NCI-H1105 treated with DMSO at 0.1 percent for 48 hours (cell line): ENCODE measurements around the gene APRT.
"Not testable (repeated sequence)": the region's sequence is repeated elsewhere in the genome, so short reads cannot be mapped to it uniquely, and the experiment has no call there.

Experiments used
- DNase-seq: peaks from one replicate; lab custom pipeline; 2025; lab: John Stamatoyannopoulos, UW

Gene APRT

DNA sequence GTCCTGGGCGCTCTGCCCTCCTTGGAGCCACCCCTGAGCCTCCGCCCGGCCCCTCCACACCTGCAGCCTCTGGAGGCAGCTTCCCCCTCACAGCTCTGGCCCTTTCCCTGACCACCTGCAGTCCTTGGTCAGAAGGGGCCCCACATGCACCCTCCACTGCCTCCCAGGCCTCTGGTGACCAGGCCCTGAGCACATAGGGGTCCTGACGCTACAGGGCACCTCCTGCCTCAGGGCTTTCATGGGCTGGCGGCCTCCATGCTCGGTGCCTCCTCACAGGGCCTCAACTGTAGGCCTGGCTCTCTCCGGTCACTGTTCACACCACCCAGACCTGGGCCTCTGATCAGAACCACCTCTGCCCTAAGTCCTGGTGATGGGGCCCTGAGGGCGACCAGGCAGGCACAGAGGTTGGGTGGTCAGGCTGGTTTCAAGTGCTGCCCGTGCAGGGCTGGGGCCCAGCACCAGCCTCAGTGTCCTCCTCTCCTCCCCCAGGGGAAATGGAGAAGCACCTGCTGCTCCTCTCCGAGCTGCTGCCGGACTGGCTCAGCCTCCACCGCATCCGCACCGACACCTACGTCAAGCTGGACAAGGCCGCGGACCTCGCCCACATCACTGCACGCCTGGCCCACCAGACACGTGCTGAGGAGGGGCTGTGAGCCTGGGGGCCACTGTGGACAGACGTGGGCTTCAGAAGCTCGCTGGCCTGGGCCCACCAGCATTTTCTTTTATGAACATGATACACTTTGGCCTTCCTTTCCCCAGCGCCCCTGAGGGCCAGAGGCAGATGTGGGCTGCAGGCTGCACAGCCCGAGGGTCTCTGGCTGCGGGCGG, 3.9 kb downstream of the APRT start:
- no peak for DNase-seq

DNA sequence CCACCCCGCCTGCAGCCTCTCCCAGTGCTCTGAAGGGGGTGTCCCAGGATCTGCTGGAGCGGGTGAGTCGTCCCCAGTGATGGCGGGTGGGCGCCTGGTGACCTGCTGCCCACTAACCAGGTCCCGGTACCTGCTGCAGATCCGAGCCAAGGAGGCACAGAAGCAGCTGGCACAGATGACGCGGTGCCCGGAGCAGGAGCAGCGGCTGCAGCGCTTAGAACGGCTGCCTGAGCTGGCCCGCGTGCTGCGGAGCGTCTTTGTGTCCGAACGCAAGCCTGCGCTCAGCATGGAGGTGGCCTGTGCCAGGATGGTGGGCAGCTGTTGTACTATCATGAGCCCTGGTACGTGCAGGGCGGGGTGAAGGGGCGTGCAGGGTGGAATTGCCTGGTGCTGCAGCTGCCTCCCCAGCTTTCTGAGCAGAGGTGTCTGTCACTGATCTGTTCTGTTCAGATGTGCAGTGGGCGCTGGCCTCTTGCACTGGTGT, 4.5 kb downstream of the APRT start:
- DNase-seq: no peak

DNA sequence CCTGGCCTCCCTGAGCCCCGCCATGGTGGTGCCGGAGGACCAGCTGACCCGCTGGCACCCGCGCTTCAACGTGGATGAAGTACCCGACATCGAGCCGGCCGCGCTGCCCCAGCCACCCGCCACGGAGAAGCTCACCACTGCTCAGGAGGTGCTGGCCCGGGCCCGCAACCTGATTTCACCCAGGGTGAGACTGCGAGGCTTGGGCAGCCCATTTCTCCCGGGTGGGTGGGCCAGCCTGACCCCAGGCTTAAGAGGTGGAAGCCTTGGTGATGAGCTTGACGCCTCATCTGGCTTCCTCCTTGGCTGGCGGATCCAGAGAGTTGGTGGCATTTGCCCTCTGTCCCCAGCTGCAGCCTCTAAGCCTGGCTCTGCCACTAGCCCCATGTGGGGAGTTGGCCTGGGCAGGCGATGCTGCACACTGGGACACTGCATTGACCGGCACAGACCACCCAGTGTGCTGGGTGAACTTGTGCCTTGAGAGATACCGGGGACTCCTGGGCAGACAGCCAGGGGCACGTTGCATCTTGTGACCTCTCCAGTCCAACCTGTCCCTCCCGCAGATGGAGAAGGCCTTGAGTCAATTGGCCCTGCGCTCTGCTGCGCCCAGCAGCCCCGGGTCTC, 5.1 kb downstream of the APRT start:
- no peak for DNase-seq

DNA sequence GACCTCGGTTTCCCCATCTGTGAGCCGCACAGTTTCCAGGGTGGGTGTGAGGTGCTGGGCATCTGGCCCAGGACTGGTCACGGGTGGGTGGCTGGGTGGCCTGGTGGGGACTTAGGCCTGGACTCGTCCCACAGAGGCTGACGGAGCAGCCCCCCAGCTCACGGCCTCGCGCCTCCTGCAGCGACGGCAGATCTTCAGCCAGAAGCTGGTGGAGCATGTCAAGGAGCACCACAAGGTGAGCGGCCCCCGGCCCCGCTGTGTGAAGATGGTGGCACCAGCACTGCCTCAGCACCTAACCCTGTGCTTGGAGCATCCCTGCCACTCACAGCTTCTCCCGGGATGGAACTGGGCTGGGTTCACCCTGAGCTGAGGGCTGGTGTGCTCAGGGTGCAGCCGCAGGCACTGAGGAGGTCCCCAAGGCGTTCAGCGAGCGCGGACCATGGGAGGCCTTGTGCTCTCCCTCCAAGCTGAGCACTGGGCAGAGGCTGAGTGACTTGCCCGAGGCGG, 5.8 kb downstream of the APRT start:
- no peak for DNase-seq

DNA sequence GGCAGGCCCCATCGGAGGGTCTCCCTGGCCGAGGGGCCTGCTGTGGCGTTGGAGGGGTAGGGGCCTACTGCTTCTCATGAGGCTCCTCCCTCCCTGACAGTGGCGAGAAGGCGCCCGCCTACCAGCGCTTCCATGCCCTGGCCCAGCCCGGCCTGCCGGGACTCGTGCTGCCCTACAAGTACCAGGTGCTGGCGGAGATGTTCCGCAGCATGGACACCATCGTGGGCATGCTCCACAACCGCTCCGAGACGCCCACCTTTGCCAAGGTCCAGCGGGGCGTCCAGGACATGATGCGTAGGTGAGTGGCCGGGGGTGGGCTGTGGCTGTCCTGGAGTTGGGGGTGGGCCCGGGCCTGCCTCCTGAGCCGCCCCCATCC, 6.4 kb downstream of the APRT start:
- DNase-seq: no peak

DNA sequence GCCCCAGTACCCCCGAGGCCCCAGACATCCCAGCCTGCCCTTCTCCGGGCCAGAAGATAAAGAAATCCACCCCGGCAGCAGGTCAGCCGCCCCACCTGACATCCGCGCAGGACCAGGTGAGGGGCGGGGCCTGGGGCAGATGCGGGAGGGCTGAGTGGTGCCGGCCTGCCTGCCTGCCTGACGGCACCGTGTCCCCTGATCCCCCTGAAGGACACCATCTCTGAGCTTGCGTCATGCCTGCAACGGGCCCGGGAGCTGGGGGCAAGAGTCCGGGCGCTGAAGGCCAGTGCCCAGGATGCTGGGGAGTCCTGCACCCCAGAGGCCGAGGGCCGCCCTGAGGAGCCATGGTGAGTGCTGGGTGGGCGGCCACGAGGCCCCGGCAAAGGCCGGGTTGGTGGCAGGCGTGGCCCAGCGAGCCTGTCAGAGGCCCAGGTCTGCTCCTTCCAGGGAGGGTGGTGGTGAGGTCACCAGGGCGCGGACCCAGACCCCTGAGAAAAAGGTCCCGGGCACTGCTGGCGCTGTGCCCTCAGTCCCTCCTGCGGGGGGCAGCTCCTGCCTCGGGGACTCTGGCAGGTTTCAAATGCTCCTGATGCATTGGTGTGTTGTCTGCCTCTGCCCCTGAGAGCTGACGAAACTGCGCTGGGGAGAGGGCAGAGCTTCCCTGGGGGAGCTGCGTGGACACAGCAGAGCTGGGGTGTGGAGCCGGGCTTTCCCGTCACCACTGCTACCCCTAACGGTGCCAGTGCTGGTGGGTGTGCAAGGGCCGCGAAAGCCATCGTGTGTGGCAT, 7.0 kb downstream of the APRT start:
- peak; percentile 23 for DNase-seq

DNA sequence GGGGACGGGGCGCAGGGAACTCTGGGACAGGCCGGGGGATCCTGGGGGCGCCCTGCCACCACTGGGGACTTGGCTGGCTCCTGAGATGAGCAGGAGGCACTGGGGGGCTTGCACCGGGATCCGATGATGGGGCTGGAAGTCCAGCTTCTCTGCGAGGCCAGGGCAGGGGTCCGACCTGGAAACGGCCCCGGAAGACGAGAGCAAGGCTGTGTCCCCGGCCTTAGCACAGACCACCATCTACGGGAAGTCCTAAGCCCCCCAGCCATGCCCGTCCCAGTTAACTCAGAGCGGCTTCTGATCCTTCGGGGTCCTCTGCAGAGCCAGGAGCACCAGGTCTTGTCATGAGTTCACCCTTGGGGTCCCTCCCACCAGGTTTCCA, 7.6 kb downstream of the APRT start:
- DNase-seq: no peak

DNA sequence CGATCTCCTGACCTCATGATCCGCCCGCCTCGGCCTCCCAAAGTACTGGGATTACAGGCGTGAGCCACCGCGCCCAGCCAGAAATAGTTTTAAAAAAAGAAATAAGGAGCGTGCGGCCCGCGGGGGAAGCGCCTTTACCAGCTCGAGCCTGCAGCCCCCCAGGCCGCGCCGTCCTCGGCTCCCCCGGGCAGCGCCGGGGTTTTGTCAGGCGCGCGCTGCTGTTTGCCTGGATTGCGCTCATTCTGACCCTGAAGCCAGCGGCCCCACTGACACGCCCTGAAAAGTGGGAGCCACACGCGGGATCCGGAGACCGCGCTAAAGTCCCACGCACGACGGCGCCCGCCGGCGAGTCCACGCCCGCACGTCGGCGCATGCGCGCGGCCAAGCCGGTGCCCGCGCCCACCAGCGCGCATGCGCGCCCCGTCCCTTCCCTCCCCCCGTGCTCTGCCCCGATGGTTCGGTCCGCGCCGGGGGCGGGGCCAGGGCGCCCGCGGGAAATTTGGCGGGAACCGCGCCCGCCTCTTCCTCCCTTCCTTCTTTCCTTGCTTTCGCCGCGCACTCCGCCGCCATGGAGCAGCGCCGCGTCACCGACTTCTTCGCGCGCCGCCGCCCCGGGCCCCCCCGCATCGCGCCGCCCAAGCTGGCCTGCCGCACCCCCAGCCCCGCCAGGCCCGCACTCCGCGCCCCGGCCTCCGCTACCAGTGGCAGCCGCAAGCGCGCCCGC, 8.3 kb downstream of the APRT start, which contains the start of gene CDT1:
CDT1 (plus strand) TSS at position 526 of the 724 bp plus-strand sequence; CDS start at position 569, 43 bp downstream.
- peak; percentile 57 for DNase-seq

DNA sequence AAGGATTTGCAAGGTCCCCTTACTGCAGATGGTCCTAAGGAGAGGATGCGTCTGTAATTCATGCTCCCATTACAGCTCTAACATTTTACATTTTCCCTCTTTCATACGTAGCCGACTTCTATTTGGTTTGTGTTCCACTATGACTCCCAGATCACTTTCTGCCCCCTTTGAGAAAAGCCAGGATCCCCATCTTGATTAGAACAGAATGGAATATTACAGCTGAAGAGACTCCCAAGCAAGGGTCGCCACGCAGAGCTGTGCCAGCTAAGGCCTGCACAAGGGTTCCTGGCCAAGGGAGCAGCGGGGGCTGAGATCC, 11.5 kb downstream of the APRT start:
- no peak for DNase-seq

DNA sequence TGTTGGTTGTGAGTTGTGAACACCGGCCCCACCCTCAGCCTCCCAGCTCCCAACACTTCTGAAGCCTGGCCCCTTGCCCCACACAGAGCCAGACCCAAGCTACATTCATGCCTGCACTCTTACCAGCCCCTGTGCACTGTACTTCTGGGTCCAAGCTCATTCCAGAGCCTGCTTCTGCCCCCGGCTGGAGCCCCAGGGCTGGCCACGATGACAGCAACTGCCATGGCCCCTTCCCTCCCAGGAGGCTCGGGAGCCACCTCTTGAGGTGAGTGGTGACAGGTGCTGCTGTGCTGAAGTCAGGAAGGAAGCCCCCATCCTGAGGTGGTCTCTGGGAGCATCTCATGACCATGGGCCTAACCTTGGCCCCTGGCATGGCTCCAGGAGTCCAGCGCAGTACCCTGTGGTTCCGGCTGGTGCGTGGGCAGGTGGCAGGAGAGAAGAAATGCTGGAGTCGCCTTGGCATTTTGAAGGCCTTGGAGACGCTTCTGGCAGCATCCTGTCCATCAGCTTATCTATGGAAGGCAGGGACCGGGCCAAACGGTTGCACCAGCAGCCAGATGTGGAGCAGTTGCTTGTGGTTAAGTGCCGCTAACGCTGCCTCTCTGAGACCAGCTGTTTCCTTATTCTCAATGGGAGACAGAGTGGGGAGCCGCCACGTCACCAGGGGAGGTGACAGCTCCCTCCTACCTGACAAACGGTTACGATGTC, 12.0 kb downstream of the APRT start:
- no peak for DNase-seq

DNA sequence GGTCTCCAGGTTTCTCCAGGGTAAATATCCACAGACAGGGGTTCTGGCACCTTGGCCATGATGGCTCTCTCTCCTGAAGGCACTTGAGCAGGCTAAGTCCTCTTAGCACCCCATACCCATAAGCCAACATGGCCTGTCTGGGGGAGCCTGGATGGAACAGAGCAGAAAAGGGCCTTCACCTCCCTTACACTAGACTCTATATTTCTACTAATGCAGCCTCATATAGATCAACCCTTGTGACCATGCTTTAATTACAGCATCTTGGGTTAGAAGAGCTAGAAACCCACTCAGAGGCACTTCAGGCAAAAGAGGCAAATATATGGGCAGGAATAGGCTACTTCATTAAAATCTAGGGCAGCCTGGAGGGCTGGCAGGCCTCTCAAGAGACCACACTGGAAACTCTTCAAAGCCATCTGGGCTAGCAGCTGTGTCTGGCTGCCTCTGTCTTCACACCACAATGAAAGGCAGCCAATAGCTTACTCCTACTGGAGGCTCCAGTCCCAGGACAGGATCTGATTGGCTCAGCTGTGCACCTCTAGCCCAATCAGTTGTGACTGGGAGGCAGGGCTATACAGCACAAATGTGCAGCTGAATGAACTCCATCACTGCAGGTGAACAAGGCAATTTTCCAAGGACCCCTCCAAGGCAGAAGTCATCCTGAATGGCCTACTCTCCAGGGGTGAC, 12.8 kb downstream of the APRT start:
- no peak for DNase-seq

DNA sequence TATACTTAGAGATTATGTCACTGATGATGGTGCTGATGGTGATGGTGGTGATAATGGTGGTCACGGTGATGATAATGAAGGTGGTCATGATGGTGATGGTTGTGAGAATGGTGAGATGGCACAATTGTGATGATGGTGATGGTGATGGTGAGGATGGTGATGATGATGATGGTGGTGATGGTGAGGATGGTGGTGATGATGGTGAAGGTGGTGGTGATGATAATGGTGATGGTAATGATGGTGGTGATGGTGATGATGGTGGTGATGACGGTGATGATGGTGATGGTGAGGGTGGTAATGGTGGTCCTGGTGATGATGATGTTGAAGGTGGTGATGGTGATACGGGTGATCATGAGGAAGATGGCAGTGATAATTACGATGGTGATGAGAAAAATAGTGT, 13.7 kb downstream of the APRT start:
- DNase-seq: no peak

DNA sequence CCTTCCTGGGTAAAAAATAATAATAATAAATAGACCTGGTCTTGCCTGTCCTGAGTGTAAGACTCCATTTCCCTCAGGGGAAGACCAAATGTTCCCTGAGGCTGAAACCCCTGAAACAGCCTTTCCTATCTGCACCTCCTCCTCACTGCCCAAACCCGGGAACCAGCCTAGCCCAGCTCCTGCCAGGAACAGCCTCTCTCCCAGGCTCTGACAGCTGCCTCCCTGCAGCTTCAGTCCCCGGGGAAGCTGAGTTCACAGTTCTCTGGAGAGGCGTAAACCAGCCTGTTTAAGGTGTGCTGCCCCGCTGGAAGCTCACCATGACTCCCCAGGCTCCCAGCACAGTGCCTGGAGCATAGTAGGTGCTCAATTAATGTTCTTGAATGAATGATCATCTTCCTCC, 15.4 kb downstream of the APRT start:
- no peak for DNase-seq

DNA sequence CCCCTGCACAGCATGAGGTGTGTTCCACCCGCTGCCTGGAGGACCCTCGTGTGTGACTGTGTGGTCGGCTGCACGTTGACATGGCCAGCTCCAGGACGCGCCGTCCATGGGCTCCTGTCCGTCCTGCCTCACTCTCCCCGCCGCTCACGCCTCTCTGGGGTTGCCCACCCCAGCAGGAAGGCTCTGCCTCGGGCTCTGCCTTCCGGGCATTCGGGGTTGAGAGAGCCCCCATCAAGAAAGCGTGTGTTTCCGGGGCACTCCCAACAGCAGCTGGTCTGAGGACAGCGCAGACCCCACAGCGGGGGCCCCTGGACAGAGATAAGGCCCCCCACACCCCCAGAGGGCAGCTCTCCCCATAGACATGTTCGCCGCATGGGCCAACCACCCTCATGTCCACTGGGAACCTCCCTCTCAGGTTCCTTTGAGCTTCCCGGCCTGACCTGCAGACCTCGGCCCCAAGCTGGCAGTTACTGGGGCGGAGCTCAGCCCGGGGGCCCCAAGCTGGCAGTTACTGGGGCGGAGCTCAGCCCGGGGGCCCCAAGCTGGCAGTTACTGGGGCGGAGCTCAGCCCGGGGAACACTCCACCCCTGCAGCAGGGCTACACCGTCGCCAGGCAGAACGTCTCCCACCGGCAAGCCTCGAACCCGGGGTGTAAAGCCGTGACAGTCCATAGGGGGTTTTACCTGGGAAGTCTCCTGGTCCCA, 18.3 kb downstream of the APRT start:
- DNase-seq: no peak

DNA sequence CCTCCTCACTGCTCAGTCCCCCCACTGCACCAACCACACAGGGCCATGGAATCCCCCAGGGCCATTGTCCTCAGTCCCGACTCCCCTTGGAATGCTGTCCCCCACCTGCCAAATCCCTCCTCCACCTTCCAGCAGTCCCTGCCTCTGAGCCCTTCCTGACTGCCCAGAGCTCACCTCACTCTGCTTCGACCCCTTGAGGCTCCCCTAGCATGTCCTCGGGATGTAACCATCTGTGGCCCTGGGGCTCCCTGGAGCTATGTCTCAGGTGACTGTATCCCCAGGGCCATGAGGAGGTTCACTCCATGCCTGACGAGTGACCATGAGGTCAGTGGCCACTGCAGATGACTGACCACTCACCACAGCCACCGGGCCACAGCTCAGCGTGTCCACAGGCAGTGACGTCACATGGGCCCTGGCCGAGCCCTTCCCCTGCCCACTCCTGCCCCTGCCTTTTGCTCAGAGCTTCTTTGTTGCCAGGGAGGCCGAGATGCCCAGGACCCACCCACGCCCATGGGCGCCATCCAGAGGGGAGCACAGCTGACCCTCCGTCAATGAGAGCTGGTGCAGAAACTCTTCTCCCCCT, 19.0 kb downstream of the APRT start:
- DNase-seq: no peak

DNA sequence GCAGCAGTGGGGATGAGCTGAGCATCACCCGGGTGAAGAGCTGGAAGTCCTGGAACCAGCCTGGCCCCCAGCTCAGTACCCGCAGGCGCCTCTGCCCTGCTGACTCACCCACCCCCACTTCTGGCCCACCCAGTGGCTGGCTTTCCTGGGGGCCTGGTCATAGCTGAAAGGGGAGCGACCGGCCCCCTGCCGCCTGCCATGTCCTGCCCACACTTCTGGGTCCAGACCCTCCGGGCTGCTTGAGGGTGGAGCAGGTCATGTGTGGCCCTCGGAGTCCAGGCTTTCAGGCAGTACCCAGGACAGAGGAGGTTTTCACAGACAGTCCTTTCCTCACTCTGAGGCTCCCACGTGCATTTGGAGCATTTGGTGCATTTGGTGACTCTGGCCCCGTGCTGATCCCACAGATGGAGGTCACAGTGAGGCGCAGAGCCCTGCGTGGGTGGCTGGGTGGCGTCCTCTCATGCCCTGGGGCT, 19.6 kb downstream of the APRT start:
- no peak for DNase-seq

DNA sequence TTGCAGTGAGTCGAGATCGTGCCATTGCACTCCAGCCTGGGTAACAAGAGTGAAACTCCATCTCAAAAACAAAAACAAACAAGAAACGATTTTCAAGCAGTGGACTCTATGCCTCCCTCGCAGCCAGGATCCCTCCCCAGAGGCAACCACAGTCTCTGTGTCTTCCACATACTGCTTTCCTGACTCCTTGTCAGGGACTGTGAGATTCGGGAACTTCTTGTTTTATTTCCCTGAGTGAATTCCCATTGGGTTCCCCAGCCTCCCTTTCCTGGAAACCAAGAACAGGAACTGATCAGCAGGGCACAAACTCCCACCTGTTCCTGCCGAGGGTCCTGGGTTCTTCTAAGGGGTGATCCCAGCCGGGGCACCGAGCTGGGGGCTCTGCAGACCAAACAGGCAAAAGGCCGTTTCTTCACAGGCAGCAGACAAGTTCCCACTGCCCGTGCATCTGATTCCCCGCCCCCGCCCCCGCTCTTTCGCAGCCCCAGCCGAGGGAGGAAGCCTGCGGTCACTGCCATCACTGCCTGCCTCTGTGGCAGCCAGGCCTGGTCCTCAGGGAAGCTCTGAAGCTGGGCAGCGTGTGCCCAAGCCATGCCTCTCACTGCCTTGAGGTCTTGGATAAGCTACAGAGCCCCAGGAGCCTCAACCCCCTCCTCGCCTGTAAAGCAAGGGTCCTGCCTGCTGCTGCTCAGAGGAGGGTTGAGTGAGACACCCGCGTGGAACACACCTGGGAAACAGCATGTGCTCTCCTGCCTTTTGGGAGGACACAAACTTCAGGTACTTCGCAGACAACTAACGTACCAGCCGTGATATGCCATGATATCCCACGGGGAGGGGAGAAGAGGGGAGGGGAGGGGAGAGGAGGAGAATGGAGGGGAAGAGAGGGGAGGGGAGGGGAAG, 21.2 kb downstream of the APRT start:
- no peak for DNase-seq

DNA sequence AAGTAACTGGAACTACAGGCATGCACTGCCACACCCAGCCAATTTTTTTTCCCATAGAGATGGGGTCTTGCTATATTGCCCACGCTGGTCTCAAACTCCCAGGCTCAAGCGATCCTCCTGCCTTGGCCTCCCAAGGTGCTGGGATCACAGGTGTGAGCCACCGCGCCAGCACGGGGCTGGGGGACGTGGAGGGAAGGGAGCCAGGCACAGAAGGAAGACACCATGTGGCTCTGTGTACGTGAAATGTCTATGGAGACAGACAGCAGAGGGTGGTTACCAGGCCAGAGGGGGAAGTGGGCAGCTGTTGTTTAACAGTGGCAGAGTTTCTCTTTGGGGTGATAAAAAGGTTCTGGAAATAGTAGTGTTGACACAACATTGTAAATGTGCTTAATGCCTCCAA, 22.1 kb downstream of the APRT start:
- no peak for DNase-seq

DNA sequence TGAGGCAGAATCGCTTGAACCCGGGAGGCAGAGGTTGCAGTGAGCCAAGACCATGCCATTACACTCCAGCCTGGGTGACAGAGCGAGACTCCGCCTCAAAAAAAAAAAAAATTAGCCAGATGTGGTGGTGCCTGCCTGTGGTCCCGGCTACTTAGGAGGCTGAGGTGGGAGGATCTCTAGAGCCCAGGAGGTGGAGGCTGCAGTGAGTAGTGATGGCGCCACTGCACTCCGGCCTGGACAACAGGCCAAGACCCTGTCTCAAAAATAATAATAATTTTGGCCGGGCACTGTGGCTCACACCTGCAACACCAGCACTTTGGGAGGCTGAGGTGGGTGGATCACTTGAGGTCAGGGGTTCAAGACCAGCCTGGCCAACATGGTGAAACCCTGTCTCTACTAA, 23.0 kb downstream of the APRT start:
- DNase-seq: not testable (repeated sequence)
